Panc1 (cell line): Measurements from ENCODE around the gene KRTAP5-7. TPM values are rescaled to one million over a fixed set of nuclear protein-coding genes. Genes with fewer than 3 reads are reported as not detected.

Source experiments
- ATAC-seq: fragments of 200-7000 bp; cut with Tn5 transposase; 2 replicates; pipeline ENCODE4 v1.9.1; 2020; ENCODE audit warnings: mild to moderate bottlenecking, moderate library complexity
- BruUV-seq: library from RNA; stranded (reverse); fragments of 400-500 nt; replicated peaks from 2 replicates; lab custom pipeline; 2021; lab: Mats Ljungman, UMichigan
- CTCF ChIA-PET: fragments of 300-600 bp; sonication (Branson Sonifier 250); formaldehyde crosslinking; loops from one replicate; lab custom pipeline; 2022; ENCODE audit warnings: antibody characterized with exemption; lab: Charles Lee
- POLR2A ChIA-PET: fragments of 300-600 bp; sonication (Branson Sonifier 250); formaldehyde crosslinking; loops from one replicate; lab custom pipeline; 2022; ENCODE audit warnings: antibody characterized with exemption; lab: Charles Lee
- DNase-seq: peaks from one replicate; pipeline ENCODE4 v3.0.0-alpha.2; 2010; ENCODE audit warnings: low read depth, low spot score
- H3K27ac ChIP-seq: 2 replicates; pipeline ENCODE4 v1.5.1; 2011; ENCODE audit warnings: mild to moderate bottlenecking, low read length, inconsistent platforms
- H3K27me3 ChIP-seq: fragments of 200-500 bp; sonication (Bioruptor generic); 2 replicates; pipeline ENCODE4 v1.6.0; 2014; ENCODE audit warnings: low read length, inconsistent platforms; ENCODE audit not compliant: control insufficient read depth, insufficient read depth
- H3K36me3 ChIP-seq: fragments of 200-500 bp; sonication (Bioruptor generic); 2 replicates; pipeline ENCODE4 v1.5.1; 2014; ENCODE audit warnings: inconsistent platforms, mild to moderate bottlenecking, low read length, moderate library complexity; ENCODE audit not compliant: control insufficient read depth, insufficient read depth
- H3K4me1 ChIP-seq: 2 replicates; pipeline ENCODE4 v1.5.1; 2011; ENCODE audit warnings: inconsistent platforms, mild to moderate bottlenecking, low read length, moderate library complexity; ENCODE audit not compliant: control insufficient read depth, insufficient read depth
- H3K4me3 ChIP-seq, 2 experiments: 2 replicates each; pipeline ENCODE4 v1.5.1; 2011 to 2012; ENCODE audit warnings: low read depth in 2 of 2, low read length in 2 of 2, mild to moderate bottlenecking in 2 of 2, inconsistent platforms in 1 of 2, moderate library complexity in 1 of 2
- H3K9me3 ChIP-seq: fragments of 200-500 bp; sonication (Bioruptor generic); 2 replicates; pipeline ENCODE4 v1.5.1; 2014; ENCODE audit warnings: low read depth, mild to moderate bottlenecking, inconsistent platforms, low read length, moderate library complexity; ENCODE audit not compliant: control insufficient read depth, insufficient read depth
- POLR2AphosphoS5 ChIP-seq: IDR thresholded peaks from 2 replicates; pipeline ENCODE4 v1.6.1; 2012; ENCODE audit warnings: mild to moderate bottlenecking, low read depth, low read length, moderate library complexity
- SIN3A ChIP-seq: IDR thresholded peaks from 2 replicates; pipeline ENCODE4 v1.6.1; 2012; ENCODE audit warnings: low read depth, mild to moderate bottlenecking, low read length, moderate library complexity, borderline replicate concordance; ENCODE audit not compliant: insufficient read depth
- TCF7L2 ChIP-seq: IDR thresholded peaks from 2 replicates; pipeline ENCODE4 v1.6.1; 2011; ENCODE audit warnings: mild to moderate bottlenecking, low read depth, low read length, inconsistent platforms
- in situ Hi-C: cut with HindIII; loops from 2 replicates; pipeline ENCODE4 v1.10.0; 2016; ENCODE audit warnings: low sequenced_read_pairs, low pct_unique_long_range_greater_than_20kb
- intact Hi-C: fragments of 100-400 bp; cut with micrococcal nuclease; formaldehyde crosslinking; loops from one replicate; pipeline ENCODE4 v1.10.0; 2022; ENCODE audit not compliant: unreplicated experiment
- total RNA-seq: library from RNA; stranded (reverse); gene quantifications from one replicate; pipeline ENCODE4 v1.2.1, GENCODE V29; 2021; ENCODE audit not compliant: unreplicated experiment
- TF ChIP-seq, protein P1 (sequence below), 2 experiments: IDR thresholded peaks; 2 replicates each; pipeline ENCODE4 v1.6.1; 2011 to 2012; ENCODE audit warnings: low read depth in 2 of 2, control low read depth in 1 of 2, low read length in 1 of 2, mild to moderate bottlenecking in 1 of 2, moderate library complexity in 1 of 2; ENCODE audit not compliant: insufficient read depth in 1 of 2
- TF ChIP-seq, protein P2 (sequence below): fragments of 450-650 bp; IDR thresholded peaks from 2 replicates; pipeline ENCODE4 v1.5.1; 2017; ENCODE audit warnings: mild to moderate bottlenecking

The KRTAP5-7 gene
- total RNA-seq, 1 experiment from 2014 or later: not detected

DNA sequence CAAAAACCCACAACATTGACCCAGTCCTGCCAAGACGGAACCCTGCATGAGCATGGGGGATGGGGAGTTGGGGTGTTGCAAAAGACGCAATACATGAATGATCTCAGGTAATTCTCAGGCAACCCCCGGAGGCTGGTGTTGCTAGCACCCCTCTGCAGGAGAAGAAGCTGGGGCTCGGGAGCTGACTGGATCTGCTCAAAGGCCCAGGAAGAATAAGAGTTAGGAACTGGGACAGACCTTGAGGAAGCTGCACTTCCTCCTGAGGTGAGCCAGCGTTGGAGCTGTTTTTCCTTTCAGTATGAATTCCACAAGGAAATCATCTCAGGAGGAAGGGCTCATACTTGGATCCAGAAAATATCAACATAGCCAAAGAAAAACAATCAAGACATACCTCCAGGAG is 21.1 kb downstream of the KRTAP5-7 start, which contains the start of gene KRTAP5-9:
Gene KRTAP5-9 (plus strand): TSS at position 301 of the 400 bp plus-strand sequence. CDS start 238 bp downstream, outside the sequence.
- DNase-seq: no peak
- Histone ChIP-seq H3K27ac (no peak within 1 kb of the TSS), H3K36me3 (no peaks in the 10 kb centered on the region), H3K4me3 (no peak within 1 kb of the TSS), H3K27me3 (peaks cover 9% of the 10 kb centered on the region; the same call in 1 of the 2 replicates), H3K9me3 (no peaks in the 10 kb centered on the region), H3K4me1 (no peaks in the 10 kb centered on the region)
- ATAC-seq: no peak
- intact Hi-C loops (no loop called here), in situ Hi-C loops (no loop called here)
- POLR2A ChIA-PET: no interaction called here
- TF ChIP-seq, protein P1, sequence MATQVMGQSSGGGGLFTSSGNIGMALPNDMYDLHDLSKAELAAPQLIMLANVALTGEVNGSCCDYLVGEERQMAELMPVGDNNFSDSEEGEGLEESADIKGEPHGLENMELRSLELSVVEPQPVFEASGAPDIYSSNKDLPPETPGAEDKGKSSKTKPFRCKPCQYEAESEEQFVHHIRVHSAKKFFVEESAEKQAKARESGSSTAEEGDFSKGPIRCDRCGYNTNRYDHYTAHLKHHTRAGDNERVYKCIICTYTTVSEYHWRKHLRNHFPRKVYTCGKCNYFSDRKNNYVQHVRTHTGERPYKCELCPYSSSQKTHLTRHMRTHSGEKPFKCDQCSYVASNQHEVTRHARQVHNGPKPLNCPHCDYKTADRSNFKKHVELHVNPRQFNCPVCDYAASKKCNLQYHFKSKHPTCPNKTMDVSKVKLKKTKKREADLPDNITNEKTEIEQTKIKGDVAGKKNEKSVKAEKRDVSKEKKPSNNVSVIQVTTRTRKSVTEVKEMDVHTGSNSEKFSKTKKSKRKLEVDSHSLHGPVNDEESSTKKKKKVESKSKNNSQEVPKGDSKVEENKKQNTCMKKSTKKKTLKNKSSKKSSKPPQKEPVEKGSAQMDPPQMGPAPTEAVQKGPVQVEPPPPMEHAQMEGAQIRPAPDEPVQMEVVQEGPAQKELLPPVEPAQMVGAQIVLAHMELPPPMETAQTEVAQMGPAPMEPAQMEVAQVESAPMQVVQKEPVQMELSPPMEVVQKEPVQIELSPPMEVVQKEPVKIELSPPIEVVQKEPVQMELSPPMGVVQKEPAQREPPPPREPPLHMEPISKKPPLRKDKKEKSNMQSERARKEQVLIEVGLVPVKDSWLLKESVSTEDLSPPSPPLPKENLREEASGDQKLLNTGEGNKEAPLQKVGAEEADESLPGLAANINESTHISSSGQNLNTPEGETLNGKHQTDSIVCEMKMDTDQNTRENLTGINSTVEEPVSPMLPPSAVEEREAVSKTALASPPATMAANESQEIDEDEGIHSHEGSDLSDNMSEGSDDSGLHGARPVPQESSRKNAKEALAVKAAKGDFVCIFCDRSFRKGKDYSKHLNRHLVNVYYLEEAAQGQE (IDR thresholded peaks at IDR 0.05; ENCODE audit: insufficient read depth in 1 of 2, low read depth in 2 of 2, low read length in 1 of 2): no peak
- TF ChIP-seq SIN3A (no peak), TCF7L2 (no peak), POLR2AphosphoS5 (no peak)
- TF ChIP-seq, protein P2, sequence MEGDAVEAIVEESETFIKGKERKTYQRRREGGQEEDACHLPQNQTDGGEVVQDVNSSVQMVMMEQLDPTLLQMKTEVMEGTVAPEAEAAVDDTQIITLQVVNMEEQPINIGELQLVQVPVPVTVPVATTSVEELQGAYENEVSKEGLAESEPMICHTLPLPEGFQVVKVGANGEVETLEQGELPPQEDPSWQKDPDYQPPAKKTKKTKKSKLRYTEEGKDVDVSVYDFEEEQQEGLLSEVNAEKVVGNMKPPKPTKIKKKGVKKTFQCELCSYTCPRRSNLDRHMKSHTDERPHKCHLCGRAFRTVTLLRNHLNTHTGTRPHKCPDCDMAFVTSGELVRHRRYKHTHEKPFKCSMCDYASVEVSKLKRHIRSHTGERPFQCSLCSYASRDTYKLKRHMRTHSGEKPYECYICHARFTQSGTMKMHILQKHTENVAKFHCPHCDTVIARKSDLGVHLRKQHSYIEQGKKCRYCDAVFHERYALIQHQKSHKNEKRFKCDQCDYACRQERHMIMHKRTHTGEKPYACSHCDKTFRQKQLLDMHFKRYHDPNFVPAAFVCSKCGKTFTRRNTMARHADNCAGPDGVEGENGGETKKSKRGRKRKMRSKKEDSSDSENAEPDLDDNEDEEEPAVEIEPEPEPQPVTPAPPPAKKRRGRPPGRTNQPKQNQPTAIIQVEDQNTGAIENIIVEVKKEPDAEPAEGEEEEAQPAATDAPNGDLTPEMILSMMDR: no peak
- BruUV-seq: no TSS peak
- CTCF ChIA-PET: interaction anchor here (0.5 to 1.0 kb wide), 2 partner anchors 32 to 300 kb away, joined by 3 to 4 read pairs; no protein-coding TSS in a partner anchor

DNA sequence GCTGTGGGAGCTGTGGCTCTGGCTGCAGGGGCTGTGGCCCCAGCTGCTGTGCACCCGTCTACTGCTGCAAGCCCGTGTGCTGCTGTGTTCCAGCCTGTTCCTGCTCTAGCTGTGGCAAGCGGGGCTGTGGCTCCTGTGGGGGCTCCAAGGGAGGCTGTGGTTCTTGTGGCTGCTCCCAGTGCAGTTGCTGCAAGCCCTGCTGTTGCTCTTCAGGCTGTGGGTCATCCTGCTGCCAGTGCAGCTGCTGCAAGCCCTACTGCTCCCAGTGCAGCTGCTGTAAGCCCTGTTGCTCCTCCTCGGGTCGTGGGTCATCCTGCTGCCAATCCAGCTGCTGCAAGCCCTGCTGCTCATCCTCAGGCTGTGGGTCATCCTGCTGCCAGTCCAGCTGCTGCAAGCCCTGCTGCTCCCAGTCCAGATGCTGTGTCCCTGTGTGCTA is 21.7 kb downstream of the KRTAP5-7 start:
- no peak for ATAC-seq
- in situ Hi-C loops: no loop called here
- no peak for TF ChIP-seq POLR2AphosphoS5
- TF ChIP-seq SIN3A: no peak
- TF ChIP-seq, protein P2: no peak
- TF ChIP-seq, protein P1 (IDR thresholded peaks at IDR 0.05; ENCODE audit: insufficient read depth in 1 of 2, low read depth in 2 of 2, low read length in 1 of 2): no peak
- no peak for TF ChIP-seq TCF7L2
- DNase-seq: no peak
- Histone ChIP-seq H3K9me3 (no peaks in the 10 kb centered on the region), H3K4me3 (no peak overlapping the region), H3K27me3 (peaks cover 9% of the 10 kb centered on the region; the same call in 1 of the 2 replicates), H3K36me3 (no peaks in the 10 kb centered on the region), H3K4me1 (no peaks in the 10 kb centered on the region), H3K27ac (no peak overlapping the region)
- ChIA-PET CTCF (interaction anchor here (1.0 kb wide), 1 partner anchor 31 kb away, joined by 3 read pairs; no protein-coding TSS in a partner anchor), POLR2A (no interaction called here)
- intact Hi-C loops: no loop called here
- BruUV-seq: no TSS peak
